Endodermal cell (in vitro differentiated cells): ENCODE data around the gene LPAR3. TPM values are rescaled to one million over a fixed set of nuclear protein-coding genes. Genes with fewer than 3 reads are reported as not detected.

Experiments
- DNase-seq: peaks from one replicate; pipeline ENCODE4 v3.0.0-alpha.2; 2017
- H3K27ac ChIP-seq: 2 replicates; pipeline ENCODE4 v1.5.1; 2013; ENCODE audit warnings: mild to moderate bottlenecking, low read depth, low read length, moderate library complexity
- H3K27me3 ChIP-seq: 2 replicates; pipeline ENCODE4 v1.6.1; 2013; ENCODE audit warnings: mild to moderate bottlenecking, low read length, moderate library complexity; ENCODE audit not compliant: insufficient read depth, control insufficient read depth, poor library complexity, severe bottlenecking
- H3K36me3 ChIP-seq: 2 replicates; pipeline ENCODE4 v1.7.0; 2013; ENCODE audit warnings: mild to moderate bottlenecking, low read length, moderate library complexity; ENCODE audit not compliant: control insufficient read depth, insufficient read depth
- H3K4me1 ChIP-seq: one replicate; pipeline ENCODE4 v1.7.0; 2013; ENCODE audit warnings: low read length; ENCODE audit not compliant: control insufficient read depth, insufficient read depth
- H3K4me3 ChIP-seq: 2 replicates; pipeline ENCODE4 v1.5.1; 2013; ENCODE audit warnings: mild to moderate bottlenecking, low read length, moderate library complexity
- H3K9ac ChIP-seq: 2 replicates; pipeline ENCODE4 v1.6.1; 2013; ENCODE audit warnings: mild to moderate bottlenecking, low read length, moderate library complexity; ENCODE audit not compliant: poor library complexity, severe bottlenecking; ENCODE audit errors: extremely low read depth
- H3K9me3 ChIP-seq: 2 replicates; pipeline ENCODE4 v1.6.1; 2013; ENCODE audit warnings: mild to moderate bottlenecking, low read length, moderate library complexity; ENCODE audit not compliant: control insufficient read depth
- H3K27ac Mint-ChIP-seq: 2 replicates; pipeline ENCODE4 v1.8.0; 2020; ENCODE audit warnings: mixed read lengths
- H3K27me3 Mint-ChIP-seq: 2 replicates; pipeline ENCODE4 v1.8.0; 2021; ENCODE audit warnings: mild to moderate bottlenecking, mixed read lengths; ENCODE audit not compliant: insufficient read depth
- H3K36me3 Mint-ChIP-seq: 2 replicates; pipeline ENCODE4 v1.8.0; 2020; ENCODE audit warnings: low read depth, mixed read lengths
- H3K4me1 Mint-ChIP-seq: 2 replicates; pipeline ENCODE4 v1.8.0; 2020; ENCODE audit warnings: mixed read lengths
- H3K4me3 Mint-ChIP-seq: 2 replicates; pipeline ENCODE4 v1.8.0; 2020; ENCODE audit warnings: mild to moderate bottlenecking, moderate library complexity, mixed read lengths
- H3K9me3 Mint-ChIP-seq: 2 replicates; pipeline ENCODE4 v1.8.0; 2020; ENCODE audit warnings: mild to moderate bottlenecking, mixed read lengths
- CTCF ChIP-seq: fragments of 200-600 bp; sonication (generic); conservative IDR thresholded peaks from 2 replicates; pipeline ENCODE4 v1.5.0; 2021; ENCODE audit warnings: antibody characterized with exemption, mild to moderate bottlenecking
- WGBS, 2 experiments: methylation state at CpG; one replicate each; pipeline versions ENCODE4 v1.1.5 to v1.1.7; 2013; ENCODE audit warnings: missing lambda C conversion rate in 2 of 2, mixed read lengths in 1 of 2; ENCODE audit not compliant: insufficient coverage in 1 of 2, insufficient read length in 1 of 2; 5-methylcytosine and 5-hydroxymethylcytosine counted together
- total RNA-seq, 2 donors: library from RNA; stranded (reverse); fragmentation: NEBNext Ultra II Directional in 1 of 2; extraction: Animal tissue kit (Norgen Biotek cat#: 25700) in 1 of 2; gene quantifications; 2 replicates in 1 of 2; 3 replicates in 1 of 2; pipeline ENCODE4 v1.2.1, GENCODE V29; 2021

Gene LPAR3
- total RNA-seq, 2 donors from 2014 or later = 0.89 to 3.7 TPM

DNA sequence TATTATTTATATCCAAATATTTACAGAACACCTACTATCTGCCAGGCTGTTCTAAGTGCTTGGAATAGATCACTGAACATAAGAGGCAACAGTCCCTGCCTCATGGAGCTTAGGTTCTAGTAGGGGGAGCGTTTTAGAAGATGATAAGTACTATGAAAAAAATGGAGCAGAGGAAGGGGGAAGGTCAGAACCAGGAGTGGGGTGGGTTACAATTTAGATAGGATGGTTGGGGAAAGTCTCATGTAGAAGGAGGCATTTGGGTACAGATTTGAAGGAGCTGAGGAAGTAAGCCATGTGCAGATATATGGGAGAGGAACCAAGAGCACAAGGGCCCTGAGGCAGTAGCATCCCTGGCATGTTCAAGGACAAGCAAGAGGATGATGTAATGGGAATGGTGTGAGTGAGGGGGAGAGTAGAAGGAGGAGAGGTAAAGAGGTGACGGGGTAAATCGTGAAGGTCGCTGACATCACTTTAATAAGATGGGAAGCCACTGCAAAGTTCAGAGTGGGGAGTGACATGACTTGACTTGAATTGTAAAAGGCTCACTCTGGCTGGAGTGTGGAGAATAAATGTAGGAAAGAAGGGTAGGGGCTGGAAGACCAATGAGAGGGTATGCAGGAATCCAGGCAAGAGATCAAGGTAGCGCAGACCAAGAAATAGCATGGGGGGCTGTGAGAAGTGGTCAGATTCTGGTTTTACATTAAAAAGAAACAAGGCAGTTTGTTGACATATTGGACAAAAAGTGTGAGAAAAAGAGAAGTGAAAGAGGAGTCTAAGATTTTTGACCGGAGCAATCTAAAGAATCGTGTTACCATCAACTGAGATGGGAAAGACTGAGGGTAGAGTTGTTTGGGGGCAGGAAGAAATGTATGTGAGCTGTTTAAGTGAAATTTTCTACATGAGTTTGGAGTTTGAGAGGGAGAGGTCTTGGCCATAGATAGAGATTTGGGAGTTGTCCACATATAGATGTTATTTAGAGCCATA lies 92.6 kb downstream of the LPAR3 start:
- no peaks in the 10 kb centered on the region for H3K36me3 ChIP-seq
- H3K4me1 ChIP-seq = no peaks in the 10 kb centered on the region
- H3K9me3 ChIP-seq = no peaks in the 10 kb centered on the region
- no peak overlapping the region for H3K9ac ChIP-seq
- no peaks in the 10 kb centered on the region for H3K9me3 Mint-ChIP-seq
- WGBS, 2 experiments = 90 to 99% methylated on average over 6 to 7 of the region's 7 CpGs
- no peak overlapping the region for H3K4me3 Mint-ChIP-seq
- no peak overlapping the region for H3K4me3 ChIP-seq
- no peak overlapping the region for H3K27ac ChIP-seq
- no peaks in the 10 kb centered on the region for H3K27me3 Mint-ChIP-seq
- H3K4me1 Mint-ChIP-seq = no peaks in the 10 kb centered on the region
- no peak for TF ChIP-seq CTCF
- no peak for DNase-seq
- H3K27me3 ChIP-seq = no peaks in the 10 kb centered on the region
- H3K36me3 Mint-ChIP-seq = no peaks in the 10 kb centered on the region
- H3K27ac Mint-ChIP-seq = no peak overlapping the region

GRCh38 chr1:84797603-84798002 lies 95.4 kb downstream of the LPAR3 start:
- TF ChIP-seq CTCF = no peak
- Histone ChIP-seq H3K36me3 (no peaks in the 10 kb centered on the region), H3K4me1 (no peaks in the 10 kb centered on the region), H3K4me3 (no peak overlapping the region), H3K9me3 (no peaks in the 10 kb centered on the region), H3K27ac (no peak overlapping the region), H3K27me3 (no peaks in the 10 kb centered on the region), H3K9ac (no peak overlapping the region)
- DNase-seq = no peak
- Mint-ChIP-seq H3K27me3 (no peaks in the 10 kb centered on the region), H3K9me3 (peaks cover 4% of the 10 kb centered on the region), H3K27ac (no peak overlapping the region), H3K4me1 (no peaks in the 10 kb centered on the region), H3K4me3 (no peak overlapping the region), H3K36me3 (no peaks in the 10 kb centered on the region)
- WGBS, 2 experiments = 92 to 100% methylated on average over 1 to 3 of the region's 3 CpGs

GRCh38 chr1:84795966-84796600 lies 96.9 kb downstream of the LPAR3 start:
- H3K9me3 Mint-ChIP-seq = peaks cover 12% of the 10 kb centered on the region
- no peak overlapping the region for H3K9ac ChIP-seq
- no peak overlapping the region for H3K4me3 ChIP-seq
- no peaks in the 10 kb centered on the region for H3K27me3 ChIP-seq
- WGBS, 2 experiments = 96 to 100% methylated on average over 7 to 9 of the region's 9 CpGs
- no peaks in the 10 kb centered on the region for H3K36me3 ChIP-seq
- H3K27ac ChIP-seq = no peak overlapping the region
- H3K27me3 Mint-ChIP-seq = no peaks in the 10 kb centered on the region
- no peak for DNase-seq
- H3K9me3 ChIP-seq = no peaks in the 10 kb centered on the region
- H3K4me1 Mint-ChIP-seq = no peaks in the 10 kb centered on the region
- no peaks in the 10 kb centered on the region for H3K36me3 Mint-ChIP-seq
- H3K27ac Mint-ChIP-seq = no peak overlapping the region
- TF ChIP-seq CTCF = no peak
- H3K4me1 ChIP-seq = no peaks in the 10 kb centered on the region
- H3K4me3 Mint-ChIP-seq = no peak overlapping the region
